HEK293 (cell line): Measurements from ENCODE around the gene CCDC136.

Experiments
- CTCF ChIP-seq: fragments of 450-650 bp; formaldehyde crosslinking; IDR thresholded peaks from 2 replicates; pipeline ENCODE4 v1.5.1; 2016; ENCODE audit warnings: missing biosample characterization, missing genetic modification characterization
- ZEB2 ChIP-seq: fragments of 450-650 bp; formaldehyde crosslinking; IDR thresholded peaks from 2 replicates; pipeline ENCODE4 v1.5.1; 2016; ENCODE audit warnings: missing biosample characterization, missing genetic modification characterization
- ZNF114 ChIP-seq: fragments of 450-650 bp; formaldehyde crosslinking; IDR thresholded peaks from 2 replicates; pipeline ENCODE4 v1.5.0; 2017; ENCODE audit warnings: missing biosample characterization, missing genetic modification characterization
- ZNF274 ChIP-seq, 2 experiments: fragments of 200-500 bp in 1 of 2; fragments of 450-650 bp in 1 of 2; sonication (Bioruptor generic) in 1 of 2; formaldehyde crosslinking in 1 of 2; IDR thresholded peaks; 2 replicates each; pipeline versions ENCODE4 v1.5.1 to v1.6.1; 2014 to 2016; ENCODE audit warnings: borderline replicate concordance in 1 of 2, inconsistent platforms in 1 of 2, low read length in 1 of 2, missing biosample characterization in 1 of 2, missing genetic modification characterization in 1 of 2
- ZNF571 ChIP-seq: fragments of 450-650 bp; formaldehyde crosslinking; IDR thresholded peaks from 2 replicates; pipeline ENCODE4 v1.5.0; 2017; ENCODE audit warnings: missing biosample characterization, missing genetic modification characterization

- TF ChIP-seq ZNF114 (tag by site-specific recombination), result no peak
- TF ChIP-seq CTCF (tag by site-specific recombination), result no peak
- TF ChIP-seq ZNF274 (IDR thresholded peaks at IDR 0.05; ENCODE audit: low read length), result no peak
- no peak for TF ChIP-seq ZNF274 (tag by site-specific recombination; IDR thresholded peaks at IDR 0.05; ENCODE audit: borderline replicate concordance)
- TF ChIP-seq ZEB2 (tag by site-specific recombination), result no peak
- TF ChIP-seq ZNF571 (tag by site-specific recombination), result no peak
These were observed 51.2 kb downstream of the CCDC136 start for GRCh38 chr7:128842674-128843641.
